Activated naive CD4-positive, alpha-beta T cell treated with anti-CD3 and anti-CD28 coated beads, Interleukin-2, amount 50 U/mL, for 72 hours (primary cell): Measurements from ENCODE around the gene PHF3. TPM values are rescaled to one million over a fixed set of nuclear protein-coding genes. Genes with fewer than 3 reads are reported as not detected.
"Not testable (repeated sequence)": the region's sequence is repeated elsewhere in the genome, so short reads cannot be mapped to it uniquely, and the experiment has no call there.

Experiments used
- ATAC-seq, 2 donors: fragments of 150-1000 bp; cut with Tn5 transposase; 2 replicates each; pipeline ENCODE4 v1.10.0; 2021; ENCODE audit warnings: mild to moderate bottlenecking in 2 of 2, moderate library complexity in 2 of 2
- DNase-seq, 2 donors: peaks; one replicate each; pipeline ENCODE4 v3.0.0; 2021 to 2022; ENCODE audit warnings: low spot score in 2 of 2
- H3K27ac Mint-ChIP-seq, 2 donors: one replicate each; pipeline ENCODE4 v1.8.0; 2022; ENCODE audit warnings: mild to moderate bottlenecking in 2 of 2, mixed read lengths in 2 of 2
- H3K36me3 Mint-ChIP-seq, 2 donors: one replicate each; pipeline ENCODE4 v1.8.0; 2022; ENCODE audit warnings: mixed read lengths in 2 of 2
- H3K9me3 Mint-ChIP-seq, 2 donors: one replicate each; pipeline ENCODE4 v1.8.0; 2022; ENCODE audit warnings: mixed read lengths in 2 of 2
- total RNA-seq, 2 donors: library from RNA; stranded (reverse); gene quantifications; one replicate each; pipeline ENCODE4 v1.2.3, GENCODE V29; 2022

PHF3 gene
- total RNA-seq, 2 donors from 2014 or later, result 55.2 to 61.6 TPM

DNA sequence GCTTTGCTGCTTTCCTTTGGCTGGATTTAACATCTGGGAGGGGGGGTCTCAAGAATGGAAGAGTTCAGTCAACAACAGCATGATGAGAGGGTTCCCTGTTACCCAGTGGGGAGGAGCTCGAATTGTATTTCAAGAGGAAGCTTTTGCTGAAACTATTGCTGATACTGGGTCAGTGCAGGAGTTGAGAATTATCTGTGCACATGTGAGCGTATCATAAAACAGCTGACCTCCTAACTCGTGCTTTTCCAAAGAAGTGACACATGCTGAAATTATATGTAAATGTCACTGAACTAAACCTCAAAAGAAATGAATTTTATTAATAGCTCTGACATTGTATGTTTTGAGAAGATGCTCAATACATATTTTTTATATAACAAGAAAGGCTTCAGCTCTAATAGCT, 96.3 kb downstream of the PHF3 start:
- Mint-ChIP-seq H3K36me3 (no peaks in the 10 kb centered on the region), H3K27ac (no peak overlapping the region), H3K9me3 (peaks cover 0 to 6% of the 10 kb centered on the region in 2 donors)
- DNase-seq (no peak), ATAC-seq (no peak)

DNA sequence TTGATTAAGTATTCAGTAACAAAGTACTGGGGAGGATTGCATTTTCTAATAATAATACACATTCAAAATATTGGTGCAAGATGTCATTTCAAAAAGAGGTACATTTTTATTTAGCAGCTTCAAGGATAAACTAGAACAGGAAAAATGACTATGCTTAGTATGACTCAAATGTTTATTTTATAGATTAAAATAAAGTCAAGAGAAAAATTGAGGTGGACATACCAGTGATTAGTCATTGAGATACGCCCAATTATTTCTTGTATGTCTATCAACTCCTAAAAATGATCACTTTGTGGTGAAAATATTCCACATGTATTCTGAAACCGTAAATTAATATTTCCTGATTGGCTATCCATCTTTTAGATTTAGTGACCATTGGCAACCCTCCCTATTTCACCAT, 96.7 kb downstream of the PHF3 start:
- H3K27ac Mint-ChIP-seq, result no peak overlapping the region
- peaks cover 0 to 6% of the 10 kb centered on the region in 2 donors for H3K9me3 Mint-ChIP-seq
- ATAC-seq (no peak), DNase-seq (no peak)
- H3K36me3 Mint-ChIP-seq, result no peaks in the 10 kb centered on the region

DNA sequence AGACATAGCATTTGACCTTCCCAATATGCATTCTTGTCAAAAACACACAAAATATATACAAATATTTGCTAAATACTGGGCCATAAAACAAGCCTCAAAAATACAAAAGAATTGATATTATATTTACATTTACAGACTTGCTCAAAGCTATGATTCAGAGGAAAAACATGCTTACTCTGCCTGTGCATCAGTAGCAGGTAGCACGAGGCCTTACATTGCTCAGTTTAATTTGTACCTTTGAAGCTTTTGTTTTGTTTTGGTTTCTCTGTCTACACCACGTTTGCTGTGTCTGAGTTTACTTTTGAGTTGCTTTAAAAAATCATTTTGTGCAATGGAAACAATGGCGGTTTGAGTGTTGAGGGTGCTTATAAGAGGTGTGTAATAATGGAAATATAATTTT, 99.3 kb downstream of the PHF3 start:
- H3K36me3 Mint-ChIP-seq, result no peaks in the 10 kb centered on the region
- no peak for DNase-seq
- peaks cover 0 to 12% of the 10 kb centered on the region in 2 donors for H3K9me3 Mint-ChIP-seq
- no peak for ATAC-seq
- no peak overlapping the region for H3K27ac Mint-ChIP-seq

DNA sequence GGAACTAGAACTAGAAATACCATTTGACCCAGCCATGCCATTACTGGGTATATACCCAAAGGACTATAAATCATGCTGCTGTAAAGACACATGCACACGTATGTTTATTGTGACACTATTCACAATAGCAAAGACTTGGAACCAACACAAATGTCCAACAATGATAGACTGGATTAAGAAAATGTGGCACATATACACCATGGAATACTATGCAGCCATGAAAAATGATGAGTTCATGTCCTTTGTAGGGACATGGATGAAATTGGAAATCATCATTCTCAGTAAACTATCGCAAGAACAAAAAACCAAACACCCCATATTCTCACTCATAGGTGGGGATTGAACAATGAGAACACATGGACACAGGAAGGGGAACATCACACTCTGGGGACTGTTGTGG, 102.6 kb downstream of the PHF3 start:
- H3K27ac Mint-ChIP-seq, ATAC-seq, DNase-seq, H3K36me3 Mint-ChIP-seq: not testable (repeated sequence)
- peaks cover 0 to 16% of the 10 kb centered on the region in 2 donors for H3K9me3 Mint-ChIP-seq

DNA sequence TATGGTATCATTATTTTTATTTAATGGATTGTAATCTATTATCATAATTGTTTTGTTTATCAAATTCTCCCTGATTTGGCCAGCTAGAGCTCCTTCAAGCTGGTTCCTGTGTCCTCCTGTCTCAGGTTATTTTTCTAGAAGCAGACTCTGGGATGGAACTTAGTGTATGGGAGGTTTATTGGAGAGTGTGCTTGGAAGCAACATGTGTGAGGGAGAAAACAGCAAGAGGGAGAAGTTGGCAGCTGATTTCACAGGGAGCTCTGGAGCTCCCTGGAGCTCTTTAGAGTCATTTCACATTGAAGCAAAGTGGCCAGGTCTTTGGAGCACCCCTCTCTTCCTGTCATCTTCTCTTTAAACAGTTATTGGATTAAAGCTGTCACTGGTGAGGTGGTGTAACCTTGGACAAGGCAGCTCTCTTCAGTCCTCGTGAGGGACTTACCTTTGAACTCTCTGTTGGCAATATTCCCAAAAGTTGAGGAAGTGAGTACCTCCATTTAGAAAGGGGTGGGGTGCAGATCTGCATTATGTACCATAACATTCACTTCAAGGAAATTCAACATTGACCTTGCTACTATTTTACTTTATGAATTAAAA, 103.6 kb downstream of the PHF3 start:
- no peak for ATAC-seq
- DNase-seq, result no peak
- no peak overlapping the region for H3K27ac Mint-ChIP-seq
- H3K9me3 Mint-ChIP-seq, result peaks cover 0 to 16% of the 10 kb centered on the region in 2 donors
- H3K36me3 Mint-ChIP-seq, result no peaks in the 10 kb centered on the region

DNA sequence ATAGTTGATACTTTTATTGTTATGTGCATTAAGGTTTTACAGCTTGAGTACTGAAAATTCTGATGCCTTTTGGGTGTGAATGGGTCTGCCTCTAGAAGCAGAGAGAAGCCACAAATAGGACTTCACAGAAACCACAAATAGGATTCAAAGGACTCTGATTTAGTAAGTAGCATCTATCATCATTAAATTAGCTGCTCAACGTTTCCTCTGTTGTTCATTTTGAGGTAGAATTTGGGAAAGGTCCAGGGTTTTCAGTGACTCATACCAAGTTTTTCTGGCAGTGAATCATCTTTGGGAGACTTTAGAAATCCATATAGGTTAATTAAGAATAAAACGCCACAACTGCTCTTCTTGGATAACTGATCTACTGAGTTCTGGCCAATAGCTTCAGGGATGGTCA, 105.1 kb downstream of the PHF3 start:
- no peak for ATAC-seq
- Mint-ChIP-seq H3K36me3 (no peaks in the 10 kb centered on the region), H3K27ac (no peak overlapping the region), H3K9me3 (peaks cover 0 to 11% of the 10 kb centered on the region in 2 donors)
- DNase-seq, result no peak

DNA sequence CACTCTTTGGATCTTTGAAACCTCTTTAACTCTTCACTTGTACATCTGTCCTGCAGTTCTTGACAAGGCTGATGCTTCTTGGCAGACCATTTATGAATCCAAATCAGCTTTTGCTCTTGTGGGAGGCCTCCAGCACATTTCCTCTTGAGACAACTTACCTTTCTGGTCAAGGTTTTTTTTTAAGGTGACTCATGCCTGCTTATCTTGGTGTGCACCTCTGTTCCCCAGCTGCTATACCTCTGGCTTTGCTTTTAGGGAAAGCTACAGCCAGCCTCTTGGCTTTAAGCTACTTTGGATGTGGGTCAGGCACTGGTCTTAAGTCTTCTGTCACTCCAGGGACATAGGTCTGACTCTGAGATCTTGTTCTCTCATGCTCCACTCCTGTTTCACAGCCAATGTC, 106.5 kb downstream of the PHF3 start:
- DNase-seq (no peak), ATAC-seq (no peak)
- no peak overlapping the region for H3K27ac Mint-ChIP-seq
- H3K9me3 Mint-ChIP-seq, result peaks cover 3 to 14% of the 10 kb centered on the region in 2 donors
- peaks cover 0 to 3% of the 10 kb centered on the region in 2 donors for H3K36me3 Mint-ChIP-seq

DNA sequence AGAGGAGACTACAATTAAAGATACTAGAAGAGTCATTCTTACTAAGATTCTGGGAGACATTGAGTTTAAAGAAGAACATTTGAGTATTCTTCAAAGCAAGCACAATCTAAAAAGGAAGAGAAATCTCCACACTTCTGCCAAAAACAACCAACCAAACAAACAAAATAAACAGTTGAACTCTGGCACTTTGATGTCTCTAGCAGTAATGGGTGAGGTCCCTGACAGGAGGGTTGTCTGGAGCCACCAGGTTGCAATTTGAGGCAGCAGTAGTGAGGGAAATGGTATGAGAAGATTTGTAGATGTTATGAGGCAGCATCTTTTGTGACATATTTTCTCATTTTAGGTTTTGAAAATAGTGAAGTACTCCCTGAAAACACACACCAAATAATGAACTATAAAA, 108.1 kb downstream of the PHF3 start:
- peaks cover 0 to 17% of the 10 kb centered on the region in 2 donors for H3K36me3 Mint-ChIP-seq
- ATAC-seq (no peak), DNase-seq (no peak)
- peaks cover 3 to 23% of the 10 kb centered on the region in 2 donors for H3K9me3 Mint-ChIP-seq
- H3K27ac Mint-ChIP-seq, result no peak overlapping the region

DNA sequence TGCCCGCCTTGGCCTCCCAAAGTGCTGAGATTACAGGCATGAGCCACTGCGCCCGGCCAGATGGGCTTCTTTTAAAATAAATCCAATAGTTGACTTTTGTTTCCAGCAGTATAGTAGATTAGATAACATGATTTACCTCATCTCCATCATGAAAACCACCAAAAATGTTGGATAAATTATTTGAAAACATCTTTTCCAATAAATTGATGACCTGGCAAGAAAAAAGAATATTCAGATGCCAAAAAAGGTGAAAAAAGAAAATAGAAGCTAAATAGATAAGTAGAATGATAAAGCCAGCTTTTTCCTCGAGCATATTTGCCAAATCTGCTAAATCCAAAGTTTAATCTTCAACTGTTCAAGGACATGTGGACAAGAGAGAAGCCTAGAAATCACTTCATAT, 109.2 kb downstream of the PHF3 start:
- no peak for DNase-seq
- peaks cover 0 to 25% of the 10 kb centered on the region in 2 donors for H3K36me3 Mint-ChIP-seq
- no peak overlapping the region for H3K27ac Mint-ChIP-seq
- ATAC-seq, result no peak
- peaks cover 3 to 22% of the 10 kb centered on the region in 2 donors for H3K9me3 Mint-ChIP-seq

DNA sequence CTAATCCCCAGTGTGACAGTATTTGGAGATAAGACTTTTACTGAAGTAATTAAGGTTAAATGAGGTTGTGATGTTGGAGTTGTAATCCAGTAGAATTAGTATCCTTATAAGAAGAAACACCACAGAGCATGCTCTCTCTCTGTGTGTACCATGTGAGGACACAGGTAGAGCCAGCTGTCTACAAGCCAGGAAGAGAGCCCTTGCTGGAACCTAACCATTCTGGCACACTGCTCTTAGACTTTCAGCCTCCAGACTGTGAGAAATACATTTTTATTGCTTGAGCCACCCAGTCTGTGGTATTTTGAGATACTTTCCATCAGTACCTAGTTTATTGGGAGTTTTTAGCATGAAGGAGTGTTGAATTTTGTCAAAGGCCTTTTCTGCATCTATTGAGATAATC, 110.2 kb downstream of the PHF3 start:
- DNase-seq, result no peak
- ATAC-seq, result no peak
- Mint-ChIP-seq H3K27ac (no peak overlapping the region), H3K9me3 (peaks cover 3 to 18% of the 10 kb centered on the region in 2 donors), H3K36me3 (peaks cover 0 to 30% of the 10 kb centered on the region in 2 donors)

DNA sequence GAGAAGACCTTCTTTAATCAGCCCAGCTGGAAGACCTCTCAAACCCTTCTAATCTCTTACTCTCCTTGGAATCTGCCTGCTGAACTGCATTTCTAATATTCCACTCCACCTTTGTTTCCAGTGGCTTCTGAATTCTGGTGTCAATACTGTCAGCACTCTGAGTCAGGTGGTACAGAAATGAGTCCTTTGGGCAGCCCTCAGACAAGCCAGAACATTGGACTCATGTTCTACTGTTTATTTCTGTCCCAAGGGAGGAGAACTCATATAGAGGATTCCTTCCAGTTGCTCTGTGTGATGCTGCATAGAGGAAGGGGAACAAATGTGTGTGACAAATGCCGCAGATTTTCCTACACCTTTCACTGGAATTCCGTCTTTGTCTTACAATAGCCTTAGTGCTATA, 114.8 kb downstream of the PHF3 start:
- DNase-seq (no peak), ATAC-seq (no peak)
- Mint-ChIP-seq H3K27ac (no peak overlapping the region), H3K9me3 (peaks cover 5 to 18% of the 10 kb centered on the region in 2 donors), H3K36me3 (peaks cover 7 to 36% of the 10 kb centered on the region in 2 donors)

DNA sequence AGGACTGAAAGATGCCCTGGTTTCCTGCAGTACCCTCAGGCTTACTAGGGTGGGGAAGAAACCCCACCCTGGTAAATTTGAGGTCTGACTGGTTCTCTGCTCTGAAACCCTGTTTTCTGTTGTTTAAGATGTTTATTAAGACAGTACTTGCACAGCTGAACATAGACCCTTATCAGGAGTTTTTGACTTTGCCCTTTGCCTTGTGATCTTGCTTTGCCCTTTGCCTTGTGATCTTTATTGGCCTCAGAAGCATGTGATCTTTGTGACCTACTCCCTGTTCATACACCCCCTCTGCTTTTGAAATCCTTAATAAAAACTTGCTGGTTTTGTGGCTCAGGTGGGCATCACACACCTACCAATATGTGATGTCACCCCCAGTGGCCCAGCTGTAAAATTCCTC, 121.7 kb downstream of the PHF3 start:
- peaks cover 24 to 27% of the 10 kb centered on the region in 2 donors for H3K36me3 Mint-ChIP-seq
- H3K27ac Mint-ChIP-seq, DNase-seq, ATAC-seq, H3K9me3 Mint-ChIP-seq: not testable (repeated sequence)

DNA sequence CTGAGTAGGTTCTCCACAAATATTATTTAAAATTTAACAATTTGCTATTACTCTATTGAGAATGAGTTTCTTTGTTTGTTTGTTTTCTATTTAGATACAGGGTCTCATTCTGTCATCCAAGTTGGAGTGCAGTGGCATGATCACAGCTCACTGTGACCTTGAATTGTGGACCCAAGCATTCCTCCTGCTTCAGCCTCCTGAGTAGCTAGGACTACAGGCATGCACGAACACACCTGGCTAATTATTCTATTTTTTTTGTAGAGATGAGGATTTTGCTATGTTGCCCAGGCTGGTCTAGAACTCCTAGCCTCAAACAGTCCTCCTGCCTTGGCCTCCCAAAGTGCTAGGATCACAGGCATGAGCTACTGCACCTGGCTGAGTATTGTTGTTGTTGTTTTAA, 122.2 kb downstream of the PHF3 start:
- Mint-ChIP-seq H3K27ac (no peak overlapping the region), H3K36me3 (peaks cover 24 to 27% of the 10 kb centered on the region in 2 donors), H3K9me3 (peaks cover 6 to 10% of the 10 kb centered on the region in 2 donors)
- no peak for ATAC-seq
- DNase-seq, result no peak

DNA sequence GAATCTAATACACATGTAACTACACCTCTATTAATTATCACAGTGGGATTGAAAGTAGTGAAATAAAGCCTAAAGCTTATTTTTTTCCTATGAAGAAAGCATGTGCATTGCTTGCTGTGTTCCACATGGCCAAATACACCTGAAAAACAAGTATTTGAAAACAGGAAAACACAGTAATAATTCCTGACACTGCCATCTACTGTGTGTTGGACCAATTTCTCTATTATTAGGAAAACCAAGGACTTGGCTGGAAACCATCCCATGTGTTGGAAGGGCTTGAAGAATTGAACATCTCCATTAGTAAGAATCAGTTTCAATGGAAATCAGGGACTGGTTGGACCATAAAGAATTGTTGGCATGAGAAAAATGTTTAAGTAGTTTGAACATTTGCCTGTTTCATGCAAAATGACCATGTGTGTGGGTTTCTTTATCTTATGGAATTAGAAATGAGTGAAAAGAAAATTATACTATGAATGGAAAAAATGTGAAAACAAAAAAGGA, 124.1 kb downstream of the PHF3 start:
- no peak overlapping the region for H3K27ac Mint-ChIP-seq
- peaks cover 6 to 10% of the 10 kb centered on the region in 2 donors for H3K9me3 Mint-ChIP-seq
- H3K36me3 Mint-ChIP-seq, result peaks cover 24 to 27% of the 10 kb centered on the region in 2 donors
- no peak for DNase-seq
- no peak for ATAC-seq

DNA sequence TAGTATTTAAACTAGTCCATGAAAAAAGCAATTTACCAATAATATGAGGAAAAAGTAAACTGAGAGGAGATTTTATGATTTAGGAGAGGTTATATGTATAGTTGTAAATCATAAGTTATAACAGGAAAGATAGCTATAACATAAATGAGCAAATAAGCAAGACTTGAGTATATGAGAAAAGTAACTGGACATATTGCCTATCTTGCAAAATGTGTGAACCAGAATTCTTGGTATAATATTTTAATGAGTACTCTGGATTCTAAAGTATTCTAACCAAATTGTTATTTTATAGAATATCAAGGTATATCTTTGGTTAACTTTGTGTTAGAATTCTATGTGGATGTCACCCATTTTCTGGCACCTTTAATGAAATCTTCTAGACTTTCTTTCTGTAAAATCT, 124.6 kb downstream of the PHF3 start:
- peaks cover 6 to 9% of the 10 kb centered on the region in 2 donors for H3K9me3 Mint-ChIP-seq
- peaks cover 19 to 23% of the 10 kb centered on the region in 2 donors for H3K36me3 Mint-ChIP-seq
- ATAC-seq (no peak), DNase-seq (no peak)
- no peak overlapping the region for H3K27ac Mint-ChIP-seq

DNA sequence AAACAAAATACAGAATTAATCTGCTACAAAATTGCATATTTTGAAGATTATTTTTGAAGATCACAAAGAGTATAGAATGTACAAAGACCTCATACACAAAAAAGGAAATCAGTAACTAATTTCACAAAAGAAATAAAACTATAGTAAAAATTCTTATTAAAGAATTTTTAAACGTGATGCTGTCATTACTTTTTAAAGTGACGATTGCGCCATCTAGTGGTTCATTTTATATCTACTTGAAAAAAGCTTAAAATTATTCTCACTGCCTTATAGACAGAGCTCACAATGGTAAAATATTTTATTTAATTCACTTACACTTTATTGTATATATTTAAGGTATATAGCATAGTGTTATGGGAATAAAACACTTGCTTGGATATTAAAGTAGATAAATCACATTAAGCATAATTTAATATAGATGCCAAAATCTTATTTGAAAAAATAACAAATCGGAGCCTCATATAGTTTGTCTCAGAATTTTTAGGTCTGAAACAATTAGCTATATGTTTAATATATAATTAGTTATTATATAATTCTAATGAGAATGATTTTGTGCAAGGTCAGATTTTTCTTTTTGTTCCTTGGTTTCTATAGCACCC, 128.8 kb downstream of the PHF3 start:
- Mint-ChIP-seq H3K36me3 (no peaks in the 10 kb centered on the region), H3K27ac (no peak overlapping the region), H3K9me3 (peaks cover 0 to 5% of the 10 kb centered on the region in 2 donors)
- no peak for DNase-seq
- peak in 1 of 2 donors; percentile 22 for ATAC-seq
